Transverse colon (tissue), 4 donors: ENCODE measurements around the gene SLC30A3.

Source experiments
- EP300 ChIP-seq: sonication (generic); formaldehyde crosslinking; IDR thresholded peaks from one replicate; pipeline ENCODE4 v1.6.1; 2017; ENCODE audit warnings: antibody characterized with exemption, low read depth
- POLR2A ChIP-seq: fragments of 450-650 bp; IDR thresholded peaks from one replicate; pipeline ENCODE4 v1.6.1; 2016; ENCODE audit warnings: antibody characterized with exemption, mild to moderate bottlenecking, moderate library complexity
- POLR2AphosphoS5 ChIP-seq, 3 donors: sonication (generic); formaldehyde crosslinking; IDR thresholded peaks; one replicate each; pipeline ENCODE4 v1.6.1; 2016; ENCODE audit warnings: antibody characterized with exemption in 3 of 3
- TF ChIP-seq, protein P1 (sequence below), 5 experiments: fragments of 200-600 bp in 3 of 5; fragments of 450-650 bp in 2 of 5; sonication (generic) in 3 of 5; IDR thresholded peaks; 1 replicate in 2 of 5; 2 replicates in 3 of 5; pipeline ENCODE4 v1.5.1; 2016 to 2017; ENCODE audit warnings: antibody characterized with exemption in 5 of 5, inconsistent platforms in 3 of 5, mild to moderate bottlenecking in 2 of 5, moderate library complexity in 1 of 5

DNA sequence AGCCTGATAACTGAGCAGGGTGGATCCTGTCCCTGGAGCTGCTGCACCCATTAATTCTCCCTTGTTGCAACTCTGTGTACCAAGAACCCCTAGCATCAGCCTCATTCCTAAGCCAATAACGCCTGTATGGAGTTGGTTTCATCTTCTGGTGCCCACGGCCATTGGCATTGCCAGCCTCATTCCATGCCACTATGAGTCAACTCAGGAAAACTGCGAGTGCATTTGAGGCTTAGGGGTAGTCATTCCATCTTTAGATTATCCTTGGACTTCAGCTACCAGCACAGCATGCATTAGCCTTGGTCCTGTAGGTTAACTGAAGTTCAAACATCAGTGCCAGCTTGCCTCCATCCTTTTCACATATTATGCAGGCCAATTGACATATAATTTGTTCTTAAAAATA lies 18.0 kb upstream of the SLC30A3 start:
- TF ChIP-seq, protein P1, sequence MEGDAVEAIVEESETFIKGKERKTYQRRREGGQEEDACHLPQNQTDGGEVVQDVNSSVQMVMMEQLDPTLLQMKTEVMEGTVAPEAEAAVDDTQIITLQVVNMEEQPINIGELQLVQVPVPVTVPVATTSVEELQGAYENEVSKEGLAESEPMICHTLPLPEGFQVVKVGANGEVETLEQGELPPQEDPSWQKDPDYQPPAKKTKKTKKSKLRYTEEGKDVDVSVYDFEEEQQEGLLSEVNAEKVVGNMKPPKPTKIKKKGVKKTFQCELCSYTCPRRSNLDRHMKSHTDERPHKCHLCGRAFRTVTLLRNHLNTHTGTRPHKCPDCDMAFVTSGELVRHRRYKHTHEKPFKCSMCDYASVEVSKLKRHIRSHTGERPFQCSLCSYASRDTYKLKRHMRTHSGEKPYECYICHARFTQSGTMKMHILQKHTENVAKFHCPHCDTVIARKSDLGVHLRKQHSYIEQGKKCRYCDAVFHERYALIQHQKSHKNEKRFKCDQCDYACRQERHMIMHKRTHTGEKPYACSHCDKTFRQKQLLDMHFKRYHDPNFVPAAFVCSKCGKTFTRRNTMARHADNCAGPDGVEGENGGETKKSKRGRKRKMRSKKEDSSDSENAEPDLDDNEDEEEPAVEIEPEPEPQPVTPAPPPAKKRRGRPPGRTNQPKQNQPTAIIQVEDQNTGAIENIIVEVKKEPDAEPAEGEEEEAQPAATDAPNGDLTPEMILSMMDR (IDR thresholded peaks at IDR 0.05): no peak
- TF ChIP-seq POLR2A (no peak), POLR2AphosphoS5 (IDR thresholded peaks at IDR 0.05) (no peak), EP300 (no peak)
